ENCODE data around the gene SLFN11.
"Not testable (repeated sequence)": the region's sequence is repeated elsewhere in the genome, so short reads cannot be mapped to it uniquely, and the experiment has no call there.

Gene SLFN11, protein sequence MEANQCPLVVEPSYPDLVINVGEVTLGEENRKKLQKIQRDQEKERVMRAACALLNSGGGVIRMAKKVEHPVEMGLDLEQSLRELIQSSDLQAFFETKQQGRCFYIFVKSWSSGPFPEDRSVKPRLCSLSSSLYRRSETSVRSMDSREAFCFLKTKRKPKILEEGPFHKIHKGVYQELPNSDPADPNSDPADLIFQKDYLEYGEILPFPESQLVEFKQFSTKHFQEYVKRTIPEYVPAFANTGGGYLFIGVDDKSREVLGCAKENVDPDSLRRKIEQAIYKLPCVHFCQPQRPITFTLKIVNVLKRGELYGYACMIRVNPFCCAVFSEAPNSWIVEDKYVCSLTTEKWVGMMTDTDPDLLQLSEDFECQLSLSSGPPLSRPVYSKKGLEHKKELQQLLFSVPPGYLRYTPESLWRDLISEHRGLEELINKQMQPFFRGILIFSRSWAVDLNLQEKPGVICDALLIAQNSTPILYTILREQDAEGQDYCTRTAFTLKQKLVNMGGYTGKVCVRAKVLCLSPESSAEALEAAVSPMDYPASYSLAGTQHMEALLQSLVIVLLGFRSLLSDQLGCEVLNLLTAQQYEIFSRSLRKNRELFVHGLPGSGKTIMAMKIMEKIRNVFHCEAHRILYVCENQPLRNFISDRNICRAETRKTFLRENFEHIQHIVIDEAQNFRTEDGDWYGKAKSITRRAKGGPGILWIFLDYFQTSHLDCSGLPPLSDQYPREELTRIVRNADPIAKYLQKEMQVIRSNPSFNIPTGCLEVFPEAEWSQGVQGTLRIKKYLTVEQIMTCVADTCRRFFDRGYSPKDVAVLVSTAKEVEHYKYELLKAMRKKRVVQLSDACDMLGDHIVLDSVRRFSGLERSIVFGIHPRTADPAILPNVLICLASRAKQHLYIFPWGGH

DNA sequence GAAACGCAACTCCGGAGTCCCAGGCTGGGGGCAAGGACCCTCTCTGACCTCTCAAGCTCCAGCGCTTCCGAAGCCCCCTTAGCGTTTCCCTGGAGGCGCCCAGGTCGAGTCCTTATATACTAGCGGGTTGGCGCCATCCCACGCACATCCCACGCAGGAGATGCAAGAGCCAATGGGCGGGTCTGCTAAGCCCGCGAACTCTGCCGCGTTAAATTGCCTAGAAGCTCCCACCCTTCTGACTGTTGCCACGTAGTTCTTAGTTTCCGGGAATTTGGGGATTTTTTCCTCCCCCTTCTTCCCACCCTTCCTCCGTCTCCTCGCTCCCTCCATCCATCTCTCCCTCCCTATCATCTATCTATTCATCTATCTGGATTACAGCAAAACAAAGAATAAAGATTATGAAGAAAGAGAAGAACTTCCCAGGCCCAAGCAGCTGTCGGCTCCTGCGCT, at the start of gene SLFN11:
Gene SLFN11, minus strand, starts transcription at position 88 of the 450 bp plus-strand sequence. CDS start 9,814 bp downstream, outside the sequence.
- Histone ChIP-seq H3K9ac (peak within 1 kb of the TSS; percentile 87 to 99 (median 93)), H3K27ac (peak within 1 kb of the TSS; percentile 90 to 99 (median 94)), H3K27me3 (no peaks in the 10 kb centered on the region), H3K4me3 (peak within 1 kb of the TSS; percentile 68 to 89 (median 82)), H3K4me1 (peaks cover 21 to 75% (median 49%) of the 10 kb centered on the region in 10 experiments), H3K36me3 (peaks cover 13 to 34% (median 27%) of the 10 kb centered on the region in 11 experiments), H3K9me3 (replicated peaks in 1 of 11) (peaks cover 4 to 33% (median 30%) of the 10 kb centered on the region in 11 experiments; a peak in 21 of 22 replicates), H3K4me2 (peak within 1 kb of the TSS; percentile 82 to 98 (median 92)), H4K20me1 (peaks cover 9 to 43% (median 10%) of the 10 kb centered on the region in 11 experiments; a peak in 17 of 22 replicates)
- TF ChIP-seq Cebpa-rat (IDR thresholded peaks at IDR 0.05): no peak

DNA sequence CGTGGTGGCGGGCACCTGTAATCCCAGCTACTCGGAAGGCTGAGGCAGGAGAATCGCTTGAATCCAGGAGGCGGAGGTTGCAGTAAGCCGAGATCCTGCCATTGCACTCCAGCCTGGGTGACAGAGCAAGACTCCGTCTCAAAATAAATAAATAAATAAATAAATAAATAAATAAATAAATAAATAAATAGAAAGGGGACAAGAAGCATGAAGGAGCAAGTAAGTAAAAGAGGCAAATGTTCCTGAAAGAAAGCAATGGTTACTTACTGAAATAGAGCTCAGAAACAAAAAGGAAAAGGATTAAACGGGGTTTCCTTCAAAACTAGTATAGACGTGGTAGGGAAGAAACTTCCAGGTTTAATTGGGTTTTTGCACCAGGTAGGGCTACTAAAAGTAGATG, 47.6 kb upstream of the SLFN11 start:
- H3K9ac ChIP-seq; H3K4me3 ChIP-seq; H3K4me1 ChIP-seq; H3K36me3 ChIP-seq; H4K20me1 ChIP-seq; H3K4me2 ChIP-seq; H3K27ac ChIP-seq; H3K27me3 ChIP-seq; H3K9me3 ChIP-seq (replicated peaks in 1 of 11): not testable (repeated sequence)

DNA sequence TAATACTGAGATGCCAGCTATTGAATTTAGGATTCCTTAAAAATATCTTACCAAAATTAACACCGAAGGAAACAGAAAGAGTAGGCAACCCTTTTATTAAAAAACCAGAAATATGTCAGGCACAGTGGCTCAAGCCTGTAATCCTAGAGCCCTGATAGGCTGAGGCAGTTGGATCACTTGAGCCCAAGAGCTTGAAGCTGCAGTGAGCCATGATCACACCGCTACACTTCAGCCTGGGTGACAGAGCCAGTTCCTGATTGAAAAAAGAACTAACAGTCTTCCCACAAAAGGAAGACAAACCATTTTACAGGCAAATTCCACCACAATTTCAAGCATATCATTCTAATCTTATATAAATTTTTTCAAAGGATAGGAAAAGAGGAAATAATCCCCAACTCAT, 43.2 kb upstream of the SLFN11 start:
- no peak for TF ChIP-seq Cebpa-rat (IDR thresholded peaks at IDR 0.05)
- H3K9me3 ChIP-seq (replicated peaks in 1 of 11): peaks cover 4 to 19% (median 15%) of the 10 kb centered on the region in 11 experiments; a peak in 16 of 22 replicates

DNA sequence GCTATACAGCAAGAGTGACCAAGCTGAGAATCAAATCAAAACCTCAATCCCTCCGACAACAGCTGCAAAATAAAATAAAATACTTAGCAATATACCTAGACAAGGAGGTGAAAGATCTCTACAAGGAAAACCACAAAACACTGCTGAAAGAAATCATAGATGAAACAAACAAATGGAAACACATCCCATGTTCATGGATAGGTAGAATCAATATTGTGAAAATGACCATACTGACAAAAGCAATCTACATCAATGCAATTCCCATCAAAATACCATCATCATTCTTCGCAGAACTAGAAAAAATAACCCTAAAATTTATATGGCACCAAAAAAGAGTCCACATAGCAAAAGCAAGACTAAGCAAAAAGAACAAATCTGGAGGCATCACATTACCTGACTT, 41.3 kb upstream of the SLFN11 start:
- not testable (repeated sequence) for H3K4me2 ChIP-seq, H3K27me3 ChIP-seq, H3K27ac ChIP-seq, H3K9ac ChIP-seq, H3K4me3 ChIP-seq, H4K20me1 ChIP-seq, H3K36me3 ChIP-seq
- Histone ChIP-seq H3K4me1 (peaks cover 0 to 10% (median 0%) of the 10 kb centered on the region in 10 experiments; a peak in 3 of 20 replicates), H3K9me3 (replicated peaks in 1 of 11) (peaks cover 4 to 19% (median 15%) of the 10 kb centered on the region in 11 experiments; a peak in 16 of 22 replicates)

More for the DNA sequence above, 43.2 kb upstream of the SLFN11 start:
- no peak overlapping the region for H3K4me3 ChIP-seq
- H3K4me1 ChIP-seq: peaks cover 0 to 10% (median 0%) of the 10 kb centered on the region in 10 experiments; a peak in 3 of 20 replicates
- H3K9ac ChIP-seq: no peak overlapping the region
- no peaks in the 10 kb centered on the region for H3K27me3 ChIP-seq
- H3K27ac ChIP-seq: no peak overlapping the region
- H3K36me3 ChIP-seq: no peaks in the 10 kb centered on the region
- peak overlapping the region in 1 of 11 experiments; percentile 8; a peak in 1 of 22 replicates for H3K4me2 ChIP-seq
- H4K20me1 ChIP-seq: no peaks in the 10 kb centered on the region

DNA sequence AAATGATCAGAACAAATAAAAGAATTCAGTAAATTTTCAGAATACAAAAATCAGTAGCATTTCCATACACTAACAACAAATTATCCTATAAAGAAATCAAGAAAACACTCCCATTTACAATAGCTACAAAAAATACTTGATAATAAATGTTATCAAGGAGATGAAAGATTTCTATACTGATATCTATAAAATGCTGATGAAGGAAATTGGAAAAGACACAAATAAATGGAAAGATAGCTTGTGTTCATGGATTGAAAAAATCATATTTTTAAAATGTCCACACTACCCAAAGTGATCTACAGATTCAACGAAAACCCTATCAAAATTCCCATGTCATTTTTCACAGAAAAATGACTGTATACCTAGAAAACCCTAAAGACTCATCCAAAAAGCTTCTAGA, 40.8 kb upstream of the SLFN11 start:
- Histone ChIP-seq H3K27ac (no peak overlapping the region), H3K4me3 (no peak overlapping the region), H3K27me3 (no peaks in the 10 kb centered on the region), H4K20me1 (no peaks in the 10 kb centered on the region), H3K4me1 (peaks cover 0 to 10% (median 0%) of the 10 kb centered on the region in 10 experiments; a peak in 3 of 20 replicates), H3K36me3 (no peaks in the 10 kb centered on the region), H3K4me2 (no peak overlapping the region), H3K9me3 (replicated peaks in 1 of 11) (peaks cover 4 to 19% (median 15%) of the 10 kb centered on the region in 11 experiments; a peak in 16 of 22 replicates), H3K9ac (no peak overlapping the region)
- no peak for TF ChIP-seq Cebpa-rat (IDR thresholded peaks at IDR 0.05)

DNA sequence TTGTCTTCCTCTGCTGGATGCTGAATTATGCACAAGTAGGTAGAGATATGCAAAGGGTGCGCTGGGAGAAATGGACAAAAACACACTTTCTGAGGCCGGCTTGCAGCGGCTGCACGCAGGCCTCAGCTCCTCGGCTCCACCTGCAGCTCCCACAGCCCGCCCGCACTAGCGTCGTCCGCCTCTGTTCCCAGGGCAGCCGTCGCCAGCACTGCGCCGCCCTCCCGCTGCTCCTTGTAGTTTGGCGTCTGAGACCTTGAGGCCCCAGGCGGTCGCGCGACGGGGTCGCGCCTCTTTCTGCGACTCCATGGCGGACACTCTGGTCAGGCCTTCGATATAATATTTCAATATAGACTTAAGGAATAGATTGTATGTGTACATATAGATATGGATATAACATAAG, 34.1 kb upstream of the SLFN11 start:
- H3K27me3 ChIP-seq: no peaks in the 10 kb centered on the region
- no peak overlapping the region for H3K4me3 ChIP-seq
- H3K36me3 ChIP-seq: no peaks in the 10 kb centered on the region
- no peaks in the 10 kb centered on the region for H4K20me1 ChIP-seq
- H3K9me3 ChIP-seq (replicated peaks in 1 of 11): peaks cover 0 to 10% (median 3%) of the 10 kb centered on the region in 11 experiments; a peak in 5 of 22 replicates
- no peaks in the 10 kb centered on the region for H3K4me1 ChIP-seq
- no peak for TF ChIP-seq Cebpa-rat (IDR thresholded peaks at IDR 0.05)
- no peak overlapping the region for H3K4me2 ChIP-seq
- H3K9ac ChIP-seq: no peak overlapping the region
- no peak overlapping the region for H3K27ac ChIP-seq

DNA sequence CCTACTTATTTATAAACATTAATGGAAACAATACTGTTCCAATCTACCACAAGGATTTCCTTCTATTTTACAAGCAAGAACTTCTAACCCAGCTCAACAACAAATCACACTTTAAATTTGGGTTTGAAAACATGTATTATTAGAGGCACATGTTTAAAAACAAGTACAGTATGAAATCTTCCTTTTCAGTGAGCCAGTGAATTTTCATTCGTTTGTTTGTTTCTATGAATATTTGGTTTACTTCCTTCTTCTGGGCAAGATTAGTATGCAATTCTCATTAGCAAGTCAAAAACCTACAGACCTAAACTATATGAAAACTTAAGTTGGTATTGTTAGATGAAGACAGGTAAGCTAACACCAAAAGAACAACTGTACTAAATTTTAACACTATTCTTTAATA, 33.1 kb upstream of the SLFN11 start:
- no peaks in the 10 kb centered on the region for H3K4me1 ChIP-seq
- H3K9me3 ChIP-seq (replicated peaks in 1 of 11): peaks cover 0 to 10% (median 3%) of the 10 kb centered on the region in 11 experiments; a peak in 5 of 22 replicates
- H3K9ac ChIP-seq: no peak overlapping the region
- TF ChIP-seq Cebpa-rat (IDR thresholded peaks at IDR 0.05): no peak
- no peak overlapping the region for H3K4me2 ChIP-seq
- H3K27me3 ChIP-seq: no peaks in the 10 kb centered on the region
- no peak overlapping the region for H3K4me3 ChIP-seq
- no peak overlapping the region for H3K27ac ChIP-seq
- no peaks in the 10 kb centered on the region for H3K36me3 ChIP-seq
- H4K20me1 ChIP-seq: no peaks in the 10 kb centered on the region

DNA sequence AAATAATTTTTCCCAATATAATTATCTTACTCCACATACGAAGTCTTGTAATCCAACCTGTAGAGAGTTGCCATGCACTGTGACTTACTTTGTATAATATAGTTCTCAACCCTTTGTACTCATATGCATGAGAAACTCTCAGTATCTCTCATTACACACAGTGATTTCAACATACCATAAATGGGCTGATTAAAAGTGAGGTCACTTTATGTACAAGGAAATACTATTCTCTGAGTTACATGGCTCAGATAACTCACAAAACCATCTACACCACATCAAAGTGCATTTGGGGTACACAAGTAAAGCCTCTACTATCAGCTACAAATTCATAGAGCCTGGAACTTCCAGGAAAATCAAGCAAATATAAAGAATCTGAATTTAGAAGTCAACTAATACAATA, 30.9 kb upstream of the SLFN11 start:
- Histone ChIP-seq H3K36me3 (no peaks in the 10 kb centered on the region), H3K9ac (no peak overlapping the region), H3K4me2 (no peak overlapping the region), H4K20me1 (no peaks in the 10 kb centered on the region), H3K27ac (no peak overlapping the region), H3K9me3 (replicated peaks in 1 of 11) (peaks cover 0 to 10% (median 3%) of the 10 kb centered on the region in 11 experiments; a peak in 5 of 22 replicates), H3K4me1 (no peaks in the 10 kb centered on the region), H3K4me3 (no peak overlapping the region), H3K27me3 (no peaks in the 10 kb centered on the region)
- TF ChIP-seq Cebpa-rat (IDR thresholded peaks at IDR 0.05): no peak

DNA sequence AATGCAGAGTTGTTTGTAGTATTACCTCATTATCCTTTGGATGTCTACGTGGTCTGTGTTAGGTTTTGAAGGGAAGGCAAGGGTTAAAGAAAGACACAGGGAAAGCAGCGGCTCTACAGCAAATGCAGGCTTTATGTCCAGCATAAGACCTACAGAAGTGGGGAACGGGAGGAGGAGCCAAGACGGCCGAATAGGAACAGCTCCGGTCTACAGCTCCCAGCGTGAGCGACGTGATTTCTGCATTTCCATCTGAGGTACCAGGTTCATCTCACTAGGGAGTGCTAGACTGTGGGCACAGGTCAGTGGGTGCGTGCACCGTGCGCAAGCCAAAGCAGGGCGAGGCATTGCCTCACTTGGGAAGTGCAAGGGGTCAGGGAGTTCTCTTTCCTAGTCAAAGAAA, 20.4 kb upstream of the SLFN11 start:
- not testable (repeated sequence) for H3K27ac ChIP-seq, H3K36me3 ChIP-seq, H3K27me3 ChIP-seq, H3K9ac ChIP-seq, H3K4me3 ChIP-seq, H4K20me1 ChIP-seq
- Histone ChIP-seq H3K4me2 (peak overlapping the region in 5 of 11 experiments; percentile 0 to 38 (median 28); a peak in 5 of 22 replicates), H3K4me1 (peaks cover 0 to 51% (median 37%) of the 10 kb centered on the region in 10 experiments; a peak in 14 of 20 replicates), H3K9me3 (replicated peaks in 1 of 11) (peaks cover 0 to 15% (median 4%) of the 10 kb centered on the region in 11 experiments; a peak in 12 of 22 replicates)
